ENCODE measurements around the gene SMC6. TPM values are rescaled to one million over a fixed set of nuclear protein-coding genes. Genes with fewer than 3 reads are reported as not detected.

SMC6 gene
- total RNA-seq, 2 experiments from 2014 or later, result 19.7 to 19.9 TPM

DNA sequence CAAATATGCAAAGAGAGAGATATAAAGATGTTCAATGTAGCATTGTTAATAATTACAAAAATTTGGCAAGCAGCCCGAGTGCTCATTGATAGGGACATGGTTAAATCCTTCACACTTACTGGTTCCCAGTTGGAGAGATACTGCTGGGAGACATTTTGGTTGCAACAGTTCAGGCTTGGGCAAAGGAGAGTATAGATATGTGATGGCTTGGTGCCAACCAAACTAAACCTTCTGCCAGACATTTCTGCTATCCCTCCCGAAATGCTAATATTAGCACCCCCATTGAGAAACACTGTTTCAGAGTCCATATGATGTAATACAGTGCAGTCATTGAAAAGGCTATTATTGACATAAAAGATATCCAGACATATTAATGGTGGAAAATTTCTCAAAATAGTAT lies 11.8 kb upstream of the SMC6 start:
- TF ChIP-seq, protein P1, sequence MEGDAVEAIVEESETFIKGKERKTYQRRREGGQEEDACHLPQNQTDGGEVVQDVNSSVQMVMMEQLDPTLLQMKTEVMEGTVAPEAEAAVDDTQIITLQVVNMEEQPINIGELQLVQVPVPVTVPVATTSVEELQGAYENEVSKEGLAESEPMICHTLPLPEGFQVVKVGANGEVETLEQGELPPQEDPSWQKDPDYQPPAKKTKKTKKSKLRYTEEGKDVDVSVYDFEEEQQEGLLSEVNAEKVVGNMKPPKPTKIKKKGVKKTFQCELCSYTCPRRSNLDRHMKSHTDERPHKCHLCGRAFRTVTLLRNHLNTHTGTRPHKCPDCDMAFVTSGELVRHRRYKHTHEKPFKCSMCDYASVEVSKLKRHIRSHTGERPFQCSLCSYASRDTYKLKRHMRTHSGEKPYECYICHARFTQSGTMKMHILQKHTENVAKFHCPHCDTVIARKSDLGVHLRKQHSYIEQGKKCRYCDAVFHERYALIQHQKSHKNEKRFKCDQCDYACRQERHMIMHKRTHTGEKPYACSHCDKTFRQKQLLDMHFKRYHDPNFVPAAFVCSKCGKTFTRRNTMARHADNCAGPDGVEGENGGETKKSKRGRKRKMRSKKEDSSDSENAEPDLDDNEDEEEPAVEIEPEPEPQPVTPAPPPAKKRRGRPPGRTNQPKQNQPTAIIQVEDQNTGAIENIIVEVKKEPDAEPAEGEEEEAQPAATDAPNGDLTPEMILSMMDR (IDR thresholded peaks at IDR 0.05), result no peak
- intact Hi-C loops (cut with micrococcal nuclease), result no loop called here
- peaks cover 36% of the 10 kb centered on the region for H3K36me3 Mint-ChIP-seq (ENCODE audit: low read depth)
- ATAC-seq (no peak), DNase-seq (no peak)
- H3K4me1 Mint-ChIP-seq (ENCODE audit: low read depth), result no peaks in the 10 kb centered on the region
- no peaks in the 10 kb centered on the region for H3K27me3 Mint-ChIP-seq
- no peak overlapping the region for H3K27ac Mint-ChIP-seq
- ChIA-PET POLR2A (no interaction called here), CTCF (no interaction called here)
- no peaks in the 10 kb centered on the region for H3K9me3 Mint-ChIP-seq
- no peak overlapping the region for H3K4me3 Mint-ChIP-seq

DNA sequence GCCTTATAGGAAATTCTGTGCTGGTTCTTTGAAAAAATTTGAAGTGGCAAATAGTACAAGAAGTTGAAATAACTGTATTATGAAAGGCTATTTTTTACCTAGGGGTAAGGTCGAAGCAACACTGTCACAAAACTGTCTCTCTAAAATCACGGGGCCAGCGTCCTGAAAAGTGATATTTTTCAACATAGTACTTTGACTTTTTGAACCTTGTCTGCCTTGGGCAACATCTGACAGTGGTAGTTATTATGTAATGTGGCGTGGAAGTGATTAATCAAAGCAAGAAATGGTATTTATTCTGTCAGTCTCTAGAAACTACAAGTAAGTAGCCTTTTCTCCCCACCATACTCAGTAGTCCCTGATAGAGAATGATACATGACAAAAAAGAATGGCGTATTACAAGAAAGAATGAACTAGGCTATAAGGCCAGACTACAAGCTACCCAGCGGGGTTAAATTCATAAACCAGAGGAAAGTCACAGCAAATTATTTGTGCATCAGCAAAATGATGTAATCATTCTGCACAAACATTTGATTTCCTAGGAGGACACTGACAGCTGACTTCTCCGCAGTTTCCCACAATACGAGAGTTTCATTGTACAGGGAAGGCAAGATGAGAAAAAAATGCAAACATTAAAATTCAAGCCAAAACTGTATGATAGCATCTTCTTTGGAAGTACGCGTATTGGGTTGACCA lies 10.2 kb upstream of the SMC6 start:
- ATAC-seq, result no peak
- ChIA-PET POLR2A (no interaction called here), CTCF (interaction anchor here (0.8 kb wide), 1 partner anchor 10 kb away, joined by 3 read pairs; no protein-coding TSS in a partner anchor)
- Mint-ChIP-seq H3K36me3 (ENCODE audit: low read depth) (peaks cover 40% of the 10 kb centered on the region), H3K4me1 (ENCODE audit: low read depth) (peaks cover 1% of the 10 kb centered on the region), H3K27ac (no peak overlapping the region), H3K9me3 (no peaks in the 10 kb centered on the region), H3K4me3 (no peak overlapping the region), H3K27me3 (no peaks in the 10 kb centered on the region)
- intact Hi-C loops (cut with micrococcal nuclease), result no loop called here
- TF ChIP-seq, protein P1 (IDR thresholded peaks at IDR 0.05), result no peak
- no peak for DNase-seq

DNA sequence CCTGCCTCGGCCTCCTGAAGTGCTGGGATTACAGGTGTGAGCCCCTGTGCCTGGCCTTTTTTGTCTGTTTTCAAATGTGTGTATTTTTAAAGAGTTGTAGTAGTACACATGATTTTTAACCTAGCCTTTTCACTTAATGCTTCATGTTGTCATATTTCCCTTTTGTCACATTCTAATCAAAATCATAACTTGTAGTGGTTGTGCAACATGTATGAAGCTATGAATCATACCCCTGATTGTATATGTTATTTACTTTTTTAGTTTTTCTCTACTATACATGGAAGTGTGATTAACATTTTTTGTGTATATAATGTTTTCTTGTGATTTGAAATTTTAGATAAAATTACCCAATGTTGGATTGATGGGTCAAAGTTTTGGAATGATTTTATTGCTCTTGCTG lies 8.8 kb upstream of the SMC6 start:
- intact Hi-C loops (cut with micrococcal nuclease), result no loop called here
- Mint-ChIP-seq H3K4me1 (ENCODE audit: low read depth) (peaks cover 3% of the 10 kb centered on the region), H3K4me3 (no peak overlapping the region), H3K27me3 (no peaks in the 10 kb centered on the region), H3K27ac (no peak overlapping the region), H3K9me3 (no peaks in the 10 kb centered on the region), H3K36me3 (ENCODE audit: low read depth) (peaks cover 34% of the 10 kb centered on the region)
- TF ChIP-seq, protein P1 (IDR thresholded peaks at IDR 0.05), result no peak
- ATAC-seq (no peak), DNase-seq (no peak)
- ChIA-PET POLR2A (interaction anchor here (0.8 kb wide), 1 partner anchor 47 kb away, joined by 4 read pairs; no protein-coding TSS in a partner anchor), CTCF (no interaction called here)

DNA sequence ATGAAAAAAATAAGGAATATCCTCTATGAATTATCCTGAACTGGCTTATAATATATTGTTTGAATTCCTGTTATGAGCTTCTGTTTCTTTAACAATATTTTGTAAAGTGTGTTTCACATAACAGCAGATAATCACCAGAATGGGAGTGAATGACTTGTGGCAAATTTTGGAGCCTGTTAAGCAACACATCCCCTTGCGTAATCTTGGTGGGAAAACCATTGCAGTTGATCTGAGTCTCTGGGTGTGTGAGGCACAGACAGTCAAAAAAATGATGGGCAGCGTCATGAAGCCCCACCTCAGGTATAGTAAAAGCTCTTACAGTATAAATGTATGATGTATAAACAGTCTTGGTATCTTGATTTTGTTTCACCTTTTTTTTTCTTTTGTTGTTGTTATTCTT lies 6.2 kb upstream of the SMC6 start:
- TF ChIP-seq, protein P1 (IDR thresholded peaks at IDR 0.05), result no peak
- DNase-seq (no peak), ATAC-seq (no peak)
- Mint-ChIP-seq H3K4me1 (ENCODE audit: low read depth) (peaks cover 6% of the 10 kb centered on the region), H3K9me3 (no peaks in the 10 kb centered on the region), H3K36me3 (ENCODE audit: low read depth) (peaks cover 26% of the 10 kb centered on the region), H3K4me3 (no peak overlapping the region), H3K27me3 (no peaks in the 10 kb centered on the region), H3K27ac (no peak overlapping the region)
- CTCF ChIA-PET, result interaction anchor here (1.9 kb wide), 1 partner anchor 40 kb away, joined by 4 read pairs; no protein-coding TSS in a partner anchor
- intact Hi-C loops (cut with micrococcal nuclease), result no loop called here
- POLR2A ChIA-PET, result no interaction called here

DNA sequence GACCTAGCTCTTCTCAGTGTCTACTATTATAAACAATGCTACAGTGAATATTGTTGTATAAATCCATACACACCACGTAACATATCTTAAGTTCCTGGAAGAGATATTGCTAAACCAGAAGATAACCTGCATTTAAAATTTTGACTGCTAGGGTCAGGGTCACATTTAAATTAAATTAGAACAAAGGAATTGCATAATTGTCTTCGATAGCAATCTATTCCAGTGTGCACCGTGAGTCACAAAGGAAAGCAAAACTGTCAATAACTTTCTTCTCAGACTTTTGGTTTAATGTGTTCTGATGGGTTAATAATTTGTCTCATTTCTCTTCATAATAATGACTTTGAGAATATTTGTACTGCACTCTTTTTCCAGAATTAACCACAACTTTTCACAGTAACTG lies 4.5 kb upstream of the SMC6 start:
- Mint-ChIP-seq H3K27ac (no peak overlapping the region), H3K4me3 (no peak overlapping the region), H3K4me1 (ENCODE audit: low read depth) (peaks cover 8% of the 10 kb centered on the region), H3K9me3 (no peaks in the 10 kb centered on the region), H3K27me3 (no peaks in the 10 kb centered on the region), H3K36me3 (ENCODE audit: low read depth) (peaks cover 17% of the 10 kb centered on the region)
- ChIA-PET POLR2A (no interaction called here), CTCF (interaction anchor here (1.9 kb wide), 1 partner anchor 38 kb away, joined by 4 read pairs; no protein-coding TSS in a partner anchor)
- ATAC-seq (no peak), DNase-seq (no peak)
- TF ChIP-seq, protein P1 (IDR thresholded peaks at IDR 0.05), result no peak
- intact Hi-C loops (cut with micrococcal nuclease), result no loop called here

All from activated CD8-positive, alpha-beta T cell treated with anti-CD3 and anti-CD28 coated beads for 36 hours (primary cell).